Measurements from ENCODE around the gene NHLRC1.

Gene NHLRC1

DNA sequence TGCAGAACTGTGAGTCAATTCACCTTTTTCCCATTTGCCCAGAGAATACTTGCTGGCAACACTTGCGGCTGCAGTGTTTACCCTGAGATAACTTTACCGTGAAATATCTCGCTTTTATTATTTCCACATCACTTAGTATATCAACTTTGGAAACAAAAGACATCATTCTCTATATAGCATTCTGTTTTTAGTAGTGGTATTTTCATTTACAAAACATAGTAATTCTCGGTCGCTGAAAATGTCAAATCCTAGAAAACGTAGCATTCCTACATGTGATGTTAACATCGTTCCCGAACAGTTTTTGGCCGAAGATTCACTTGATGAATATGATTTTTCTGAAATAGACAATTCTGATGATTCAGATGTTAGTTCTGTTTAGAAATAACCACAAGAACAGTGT, 52.0 kb downstream of the NHLRC1 start:
- Histone ChIP-seq H3K9ac (ENCODE audit: low read depth, low read length) (no peak overlapping the region), H4K20me1 (ENCODE audit: insufficient read depth, low read length) (no peaks in the 10 kb centered on the region), H3K27ac (ENCODE audit: low read length) (no peak overlapping the region), H3K4me3 (ENCODE audit: low read depth in 1 of 2, low read length in 2 of 2) (no peak overlapping the region), H3K36me3 (ENCODE audit: insufficient read depth, low read length) (no peaks in the 10 kb centered on the region), H3K79me2 (ENCODE audit: insufficient read depth, low read length) (no peaks in the 10 kb centered on the region), H3K27me3 (ENCODE audit: insufficient read depth, low read length, poor library complexity) (no peaks in the 10 kb centered on the region), H3K4me2 (ENCODE audit: insufficient read depth, low read length) (no peak overlapping the region), H3K9me3 (ENCODE audit: insufficient read depth, low read length, severe bottlenecking) (peaks cover 3% of the 10 kb centered on the region), H2AFZ (ENCODE audit: low read depth, low read length) (no peak overlapping the region), H3K4me1 (ENCODE audit: insufficient read depth, low read length) (no peaks in the 10 kb centered on the region)
- ATAC-seq (ENCODE audit: insufficient read depth, low read depth), result no peak
- no peak for TF ChIP-seq EZH2 (IDR thresholded peaks at IDR 0.05; ENCODE audit: borderline replicate concordance, low read depth, low read length, severe bottlenecking)
- TF ChIP-seq, protein P1, sequence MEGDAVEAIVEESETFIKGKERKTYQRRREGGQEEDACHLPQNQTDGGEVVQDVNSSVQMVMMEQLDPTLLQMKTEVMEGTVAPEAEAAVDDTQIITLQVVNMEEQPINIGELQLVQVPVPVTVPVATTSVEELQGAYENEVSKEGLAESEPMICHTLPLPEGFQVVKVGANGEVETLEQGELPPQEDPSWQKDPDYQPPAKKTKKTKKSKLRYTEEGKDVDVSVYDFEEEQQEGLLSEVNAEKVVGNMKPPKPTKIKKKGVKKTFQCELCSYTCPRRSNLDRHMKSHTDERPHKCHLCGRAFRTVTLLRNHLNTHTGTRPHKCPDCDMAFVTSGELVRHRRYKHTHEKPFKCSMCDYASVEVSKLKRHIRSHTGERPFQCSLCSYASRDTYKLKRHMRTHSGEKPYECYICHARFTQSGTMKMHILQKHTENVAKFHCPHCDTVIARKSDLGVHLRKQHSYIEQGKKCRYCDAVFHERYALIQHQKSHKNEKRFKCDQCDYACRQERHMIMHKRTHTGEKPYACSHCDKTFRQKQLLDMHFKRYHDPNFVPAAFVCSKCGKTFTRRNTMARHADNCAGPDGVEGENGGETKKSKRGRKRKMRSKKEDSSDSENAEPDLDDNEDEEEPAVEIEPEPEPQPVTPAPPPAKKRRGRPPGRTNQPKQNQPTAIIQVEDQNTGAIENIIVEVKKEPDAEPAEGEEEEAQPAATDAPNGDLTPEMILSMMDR (IDR thresholded peaks at IDR 0.05; ENCODE audit: borderline replicate concordance, extremely low read depth, low read length, poor library complexity, severe bottlenecking), result no peak
- no peak for DNase-seq
